ENCODE results near the gene OFD1.
A peak's percentile ranks its signal among the peaks of the same experiment; 100 is the strongest.
"Not testable (repeated sequence)": the region's sequence is repeated elsewhere in the genome, so short reads cannot be mapped to it uniquely, and the experiment has no call there.

Gene OFD1

DNA sequence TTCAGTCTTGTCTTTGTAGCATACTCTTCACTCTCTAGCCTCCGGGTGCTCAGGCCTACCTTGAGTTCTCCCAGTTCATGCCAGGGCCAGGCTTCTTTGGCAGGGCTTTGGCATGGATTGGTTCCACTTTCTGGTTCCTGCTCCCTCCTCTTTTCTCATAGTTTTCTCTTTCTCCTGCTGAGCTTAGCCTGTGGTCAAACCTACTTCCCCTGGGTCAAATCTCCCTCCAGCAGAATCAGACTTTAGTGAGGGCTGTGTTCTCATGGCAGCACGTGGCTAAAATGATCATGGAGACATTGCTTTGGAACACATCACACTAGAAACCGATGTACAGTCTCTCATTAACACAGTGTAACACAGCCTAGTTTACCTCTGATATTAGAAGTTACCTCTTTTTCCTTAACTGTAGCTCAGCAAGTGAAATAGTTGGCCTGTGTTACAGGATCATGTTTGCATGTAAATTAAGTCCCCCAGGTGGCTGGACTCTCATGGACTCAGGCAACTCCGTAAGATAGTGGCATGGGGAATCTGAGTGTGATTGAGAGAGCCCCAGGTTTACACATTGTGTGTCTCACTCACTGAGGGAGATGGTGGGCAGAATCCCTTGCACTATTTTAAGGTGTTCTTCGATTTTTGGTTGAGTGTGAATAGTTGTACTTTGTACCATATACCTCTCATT is 32.3 kb upstream of the OFD1 start:
- DNase-seq (ENCODE audit: low spot score): no peak

DNA sequence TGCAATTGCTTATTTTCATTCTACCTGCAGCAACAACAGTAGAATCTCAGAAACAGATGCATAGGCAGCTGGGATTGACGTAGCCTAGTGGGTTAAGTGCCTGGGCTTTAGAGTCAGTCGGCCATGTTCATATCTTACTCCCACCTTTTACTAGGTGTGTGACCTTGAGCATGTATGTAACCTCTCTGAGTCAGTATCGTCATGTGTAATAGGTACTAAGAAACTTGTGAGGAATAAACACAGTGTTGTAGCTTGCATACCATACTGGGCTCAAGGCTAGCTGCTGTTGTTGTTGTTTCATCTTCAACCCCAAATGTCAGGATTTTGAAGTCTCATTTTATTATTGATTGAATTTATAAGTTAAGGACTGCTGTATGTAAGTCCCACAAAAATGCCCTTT is 31.4 kb upstream of the OFD1 start:
- no peak for DNase-seq (ENCODE audit: low spot score)

DNA sequence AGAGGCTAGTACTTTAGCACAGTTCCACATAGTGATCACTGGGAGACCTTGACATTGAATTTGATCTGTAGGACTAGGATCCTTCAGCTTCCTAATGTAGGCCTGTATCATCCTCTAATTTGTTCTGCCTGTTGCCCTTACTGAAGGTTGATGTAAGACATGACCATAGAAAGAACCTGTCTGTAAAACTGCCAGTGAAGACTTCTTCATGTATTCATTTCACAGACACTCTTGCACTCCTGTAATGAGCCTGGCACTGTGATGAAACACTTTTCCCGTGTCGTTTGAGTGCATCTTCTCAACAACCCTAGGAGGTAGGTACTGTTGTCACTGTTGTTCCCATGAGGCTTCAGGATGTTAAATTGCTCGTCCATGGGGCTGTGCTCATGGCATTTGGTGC is 31.0 kb upstream of the OFD1 start:
- no peak for DNase-seq (ENCODE audit: low spot score)

DNA sequence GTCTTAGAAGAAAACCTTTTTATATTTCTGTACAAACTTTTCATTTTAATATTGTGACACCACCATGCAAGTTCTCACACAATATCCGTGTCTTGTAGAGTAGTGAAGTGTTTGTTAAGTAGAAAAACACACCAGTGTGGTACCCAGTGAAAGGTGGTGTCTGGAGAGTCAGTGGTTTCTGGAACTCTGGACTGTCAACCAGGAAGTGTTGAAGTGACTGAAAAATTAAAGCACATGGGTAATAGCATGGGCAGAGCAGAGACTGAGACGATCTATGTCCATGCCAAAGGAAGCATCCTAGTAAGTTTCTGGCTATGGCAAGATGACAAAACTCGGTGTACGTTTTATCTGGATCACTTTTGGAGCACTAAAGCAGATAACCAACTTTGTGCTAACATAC is 23.4 kb upstream of the OFD1 start:
- DNase-seq (ENCODE audit: low spot score): no peak

DNA sequence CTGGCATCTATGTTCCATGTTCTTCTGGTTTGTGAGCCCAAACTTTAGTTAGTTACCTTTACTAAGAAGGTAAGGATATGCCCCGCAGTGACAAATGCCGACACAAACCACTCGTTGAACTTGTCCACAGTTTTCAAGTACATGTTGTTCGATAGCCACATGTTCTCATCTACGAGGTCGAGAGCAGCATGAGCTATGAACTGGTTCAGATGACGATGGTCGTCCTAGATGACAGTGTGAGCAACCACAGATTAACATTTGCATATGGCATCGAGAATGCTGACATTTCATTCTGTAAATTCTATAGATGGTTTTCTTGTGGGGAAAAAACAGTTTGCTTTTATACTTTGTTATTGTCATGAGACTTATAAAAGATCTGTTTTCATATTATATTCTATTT is 18.1 kb upstream of the OFD1 start:
- no peak for DNase-seq (ENCODE audit: low spot score)

DNA sequence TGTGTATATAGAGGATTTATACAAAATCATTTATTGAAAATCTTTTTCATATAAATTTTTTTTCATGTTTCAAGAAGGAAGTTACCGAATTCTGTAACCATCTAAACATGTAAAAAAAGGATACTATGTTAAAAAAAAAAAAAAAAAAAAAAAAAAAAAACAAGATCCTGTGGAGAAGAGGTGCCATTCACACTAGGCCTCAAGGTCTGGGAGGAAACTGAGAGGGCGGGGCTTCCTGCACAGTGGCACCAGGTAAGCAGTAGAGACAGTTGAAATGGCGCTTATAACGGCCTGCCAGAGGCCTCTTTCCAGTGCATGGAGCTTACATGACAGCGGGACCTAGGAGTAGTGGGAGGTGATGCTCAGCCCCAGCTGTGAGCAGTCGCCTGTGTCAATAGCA is 17.6 kb upstream of the OFD1 start:
- DNase-seq (ENCODE audit: low spot score): no peak

DNA sequence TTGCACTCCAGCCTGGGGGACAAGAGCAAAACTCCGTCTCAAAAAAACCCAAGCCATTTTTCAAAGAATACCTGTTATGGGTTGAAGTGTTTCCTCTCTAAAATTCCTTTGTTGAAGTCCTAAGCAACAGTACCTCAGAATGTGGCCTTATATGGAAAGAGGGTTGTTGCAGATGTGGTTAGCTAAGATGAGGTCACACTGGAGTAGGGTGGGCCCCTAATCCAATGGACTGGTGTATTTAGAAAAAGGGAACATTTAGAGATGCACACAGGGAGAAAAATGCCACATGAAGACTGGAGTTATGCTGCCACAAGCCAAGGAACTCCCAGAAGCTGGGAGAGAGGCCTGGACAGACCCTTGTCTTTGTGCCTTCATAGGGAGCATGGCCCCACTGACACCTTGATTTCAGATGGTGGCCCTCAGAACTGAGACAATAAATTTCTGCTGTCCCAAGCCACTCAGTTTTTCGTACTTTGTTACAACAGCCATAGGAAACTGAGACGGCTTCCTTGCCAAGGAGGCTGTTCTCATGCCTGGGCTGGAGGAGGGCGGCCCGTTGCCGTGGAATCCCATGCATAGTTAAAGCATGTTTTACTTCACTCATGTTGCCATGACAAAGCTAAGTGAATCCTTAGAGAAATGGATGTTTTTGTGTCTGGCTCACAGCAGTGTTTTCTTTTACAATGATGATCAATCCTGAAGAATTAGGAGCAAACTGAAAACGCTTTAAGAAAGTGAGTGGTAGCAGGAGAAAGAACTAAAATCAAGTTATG is 16.7 kb upstream of the OFD1 start:
- DNase-seq (ENCODE audit: low spot score): no peak

DNA sequence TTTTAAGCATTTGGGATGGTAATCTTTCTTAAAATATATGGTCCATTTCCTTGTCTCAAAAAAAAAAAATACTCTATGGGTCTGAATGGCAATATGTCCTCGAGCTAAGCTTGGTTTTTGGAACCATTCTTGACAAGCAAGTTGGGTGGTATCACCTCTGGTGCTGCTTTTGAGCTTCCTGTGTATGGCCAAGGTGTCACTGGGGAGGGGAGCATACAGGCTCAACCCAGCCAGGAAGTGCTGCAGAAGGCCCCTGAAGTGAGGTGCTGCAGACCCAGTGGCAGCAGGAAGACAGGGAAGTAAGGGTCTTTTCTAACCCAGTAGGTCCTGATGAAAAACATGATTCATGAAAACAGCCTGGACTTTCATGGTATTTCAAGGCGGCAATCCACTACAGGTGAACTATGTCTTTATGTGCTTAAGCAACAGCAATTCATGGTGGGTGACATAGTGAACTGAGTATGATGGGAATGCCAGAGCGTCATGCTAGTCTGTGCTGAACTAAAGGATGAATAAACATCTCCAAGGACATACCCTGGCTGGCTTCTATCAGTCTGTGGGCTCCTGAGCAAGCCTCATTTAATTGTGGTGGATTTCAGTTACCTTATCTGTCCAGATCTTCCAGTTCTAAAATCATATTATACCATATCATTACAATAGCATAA is 15.2 kb upstream of the OFD1 start:
- DNase-seq (ENCODE audit: low spot score): no peak

DNA sequence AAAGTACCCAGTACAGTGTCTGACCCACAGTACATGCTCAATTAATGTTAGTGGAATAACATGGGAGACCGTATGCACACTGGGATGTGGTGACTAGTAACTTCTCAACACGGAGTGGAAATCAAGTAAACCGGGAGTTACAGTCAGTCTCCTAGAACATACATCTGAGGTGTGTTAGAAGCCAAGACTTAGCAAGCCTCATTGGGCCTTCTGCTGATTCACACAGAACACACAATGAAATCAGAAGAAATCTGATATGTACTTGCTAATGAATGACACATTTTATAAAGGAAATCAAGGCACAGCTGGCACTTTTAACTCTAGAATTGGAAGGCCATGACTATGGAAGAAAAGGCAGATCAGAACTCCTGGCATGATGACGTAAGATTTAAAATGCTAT is 13.2 kb upstream of the OFD1 start:
- no peak for DNase-seq (ENCODE audit: low spot score)

DNA sequence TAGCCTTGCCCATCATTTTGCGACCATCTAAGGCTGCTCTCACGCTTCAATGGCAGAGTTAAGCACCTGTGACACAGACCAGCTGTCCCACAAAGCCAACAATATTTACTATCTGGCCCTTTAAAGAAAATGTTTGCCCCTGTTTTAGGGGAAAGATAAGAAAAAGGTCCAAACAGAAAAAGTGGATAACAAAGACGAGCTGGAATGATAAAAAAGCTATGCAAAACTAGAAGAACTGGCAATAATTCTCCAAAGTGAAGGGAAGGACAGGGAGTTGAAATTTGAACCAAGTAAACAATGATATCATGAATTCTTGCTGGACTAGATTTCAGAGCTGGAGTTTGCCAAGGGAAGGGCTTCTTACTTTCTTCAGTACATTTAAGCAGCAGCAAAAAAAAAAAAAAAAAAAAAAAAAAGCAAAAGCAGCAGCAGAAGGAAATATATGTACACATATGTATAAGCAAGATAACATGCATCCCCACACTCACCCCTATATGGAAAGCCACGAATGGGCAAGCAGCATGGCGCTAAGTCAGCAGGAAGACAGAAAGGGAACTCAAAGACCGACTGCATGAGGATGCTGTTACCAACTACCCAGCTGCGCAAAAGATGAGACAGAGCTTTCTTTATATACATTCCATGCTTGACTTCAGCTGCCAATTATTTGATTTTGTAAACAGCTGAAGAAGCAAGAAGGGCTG is 12.6 kb upstream of the OFD1 start:
- peak; percentile 54 for DNase-seq (ENCODE audit: low spot score)

DNA sequence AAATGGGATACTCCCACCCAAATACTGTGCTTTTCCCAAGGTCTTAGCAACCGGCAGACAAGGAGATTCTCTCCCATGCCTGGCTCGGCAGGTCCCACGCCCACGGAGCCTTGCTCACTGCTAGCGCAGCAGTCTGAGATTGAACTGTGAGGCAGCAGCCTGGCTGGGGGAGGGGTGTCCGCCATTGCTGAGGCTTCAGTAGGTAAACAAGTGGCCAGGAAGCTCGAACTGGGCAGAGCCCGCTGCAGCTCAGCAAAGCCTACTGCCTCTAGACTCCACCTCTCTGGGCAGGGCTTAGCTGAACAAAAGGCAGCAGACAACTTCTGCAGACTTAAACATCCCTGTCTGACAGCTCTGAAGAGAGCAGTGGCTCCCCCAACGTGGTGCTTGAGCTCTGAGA is 9.7 kb upstream of the OFD1 start:
- not testable (repeated sequence) for DNase-seq (ENCODE audit: low spot score)

DNA sequence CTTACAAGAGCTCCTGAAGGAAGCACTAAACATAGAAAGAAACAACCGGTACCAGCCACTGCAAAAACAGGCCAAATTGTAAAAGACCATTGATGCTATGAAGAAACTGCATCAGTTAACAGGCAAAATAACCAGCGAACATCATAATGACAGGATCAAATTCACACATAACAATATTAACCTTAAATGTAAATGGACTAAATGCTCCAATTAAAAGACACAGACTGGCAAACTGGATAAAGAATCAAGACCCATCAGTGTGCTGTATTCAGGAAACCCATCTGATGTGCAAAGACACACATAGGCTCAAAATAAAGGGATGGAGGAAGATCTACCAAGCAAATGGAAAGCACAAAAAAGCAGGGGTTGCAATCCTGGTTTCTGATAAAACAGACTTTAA is 8.0 kb upstream of the OFD1 start:
- not testable (repeated sequence) for DNase-seq (ENCODE audit: low spot score)

DNA sequence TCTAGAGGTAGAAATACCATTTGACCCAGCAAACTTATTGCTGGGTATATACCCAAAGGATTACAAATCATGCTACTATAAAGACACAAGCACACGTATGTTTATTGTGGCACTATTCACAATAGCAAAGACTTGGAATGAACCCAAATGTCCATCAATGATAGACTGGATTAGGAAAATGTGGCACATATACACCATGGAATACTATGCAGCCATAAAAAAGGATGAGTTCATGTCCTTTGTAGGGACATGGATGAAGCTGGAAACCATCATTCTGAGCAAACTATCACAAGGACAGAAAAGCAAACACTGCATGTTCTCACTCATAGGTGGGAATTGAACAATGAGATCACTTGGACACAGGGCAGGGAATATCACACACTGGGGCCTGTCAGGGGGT is 4.0 kb upstream of the OFD1 start:
- not testable (repeated sequence) for DNase-seq (ENCODE audit: low spot score)

DNA sequence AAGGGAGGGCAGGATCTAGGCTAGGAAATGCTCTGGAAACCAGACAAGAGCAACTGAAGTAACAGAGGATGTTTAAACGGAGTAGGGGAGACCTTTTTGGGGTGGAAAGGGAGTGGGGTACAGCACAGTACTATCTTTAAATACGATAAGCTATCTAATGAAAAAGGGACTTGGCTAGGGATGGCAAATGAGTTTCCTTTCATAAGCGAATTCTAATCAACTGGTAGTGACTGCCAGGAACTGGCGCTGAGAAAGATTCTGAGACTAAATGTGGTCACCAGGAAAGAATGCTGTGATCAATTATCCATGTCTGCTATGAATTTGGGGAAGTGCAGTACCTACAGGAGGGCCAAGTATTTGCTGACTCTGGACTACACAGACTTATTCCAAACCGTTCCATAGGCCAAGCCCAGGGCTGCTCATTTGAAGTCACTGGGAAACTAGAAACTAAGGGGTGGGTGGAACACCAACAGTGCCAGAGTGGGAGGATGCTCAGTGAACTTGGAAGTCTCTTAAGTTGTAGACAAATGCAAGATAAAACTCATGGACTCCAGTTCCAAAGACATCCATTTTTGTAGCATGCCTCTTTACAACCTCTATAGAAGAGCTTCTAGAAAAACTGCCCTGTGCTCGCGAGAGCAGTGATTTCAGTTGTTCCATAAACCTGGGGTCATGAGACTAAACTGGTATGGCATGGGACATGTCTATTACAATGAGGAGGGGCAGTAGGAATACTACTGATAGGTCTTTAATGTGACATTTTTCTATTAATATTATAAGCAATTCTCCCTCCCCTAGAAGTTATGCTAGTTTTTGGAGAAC is 2.1 kb upstream of the OFD1 start:
- no peak for DNase-seq (ENCODE audit: low spot score)

DNA sequence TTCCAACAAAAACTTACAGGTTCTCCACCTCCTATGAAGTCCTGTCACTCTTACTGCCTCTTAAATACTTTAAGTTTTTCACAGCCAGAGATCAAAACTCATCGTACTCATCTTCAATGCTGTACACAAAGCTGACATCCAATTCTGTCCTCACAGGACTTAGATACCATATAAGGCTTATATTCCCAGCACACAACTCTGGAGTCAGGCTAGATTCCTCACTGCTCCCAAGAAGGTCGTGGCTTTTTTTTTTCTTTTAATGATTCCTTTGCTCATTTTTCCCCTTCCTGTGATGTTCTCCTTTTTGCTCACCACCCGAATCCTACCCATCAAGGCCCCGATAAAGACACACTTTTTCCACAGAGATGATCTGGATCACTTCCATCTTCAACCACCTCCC is 1.0 kb upstream of the OFD1 start:
- no peak for DNase-seq (ENCODE audit: low spot score)

DNA sequence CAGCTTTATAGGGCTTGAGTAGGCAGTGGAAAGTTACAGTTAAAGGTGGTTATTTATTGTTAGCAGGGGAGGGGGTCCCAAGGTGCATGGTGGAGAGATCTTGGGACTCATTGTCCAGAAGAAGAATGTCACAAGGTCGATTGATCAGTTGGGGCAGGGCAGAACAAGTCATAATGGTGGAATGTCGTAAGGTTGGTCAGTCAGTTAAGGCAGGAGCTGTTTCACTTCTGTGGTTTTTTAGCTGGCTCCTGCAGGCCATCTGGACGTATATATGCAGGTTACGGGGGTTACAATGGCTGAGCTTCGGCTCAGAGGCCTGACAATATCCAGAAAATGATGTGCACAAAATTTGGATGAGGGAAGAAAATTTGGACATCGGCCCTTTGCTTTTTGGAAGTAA is 7.1 kb downstream of the OFD1 start:
- DNase-seq (ENCODE audit: low spot score): no peak

DNA sequence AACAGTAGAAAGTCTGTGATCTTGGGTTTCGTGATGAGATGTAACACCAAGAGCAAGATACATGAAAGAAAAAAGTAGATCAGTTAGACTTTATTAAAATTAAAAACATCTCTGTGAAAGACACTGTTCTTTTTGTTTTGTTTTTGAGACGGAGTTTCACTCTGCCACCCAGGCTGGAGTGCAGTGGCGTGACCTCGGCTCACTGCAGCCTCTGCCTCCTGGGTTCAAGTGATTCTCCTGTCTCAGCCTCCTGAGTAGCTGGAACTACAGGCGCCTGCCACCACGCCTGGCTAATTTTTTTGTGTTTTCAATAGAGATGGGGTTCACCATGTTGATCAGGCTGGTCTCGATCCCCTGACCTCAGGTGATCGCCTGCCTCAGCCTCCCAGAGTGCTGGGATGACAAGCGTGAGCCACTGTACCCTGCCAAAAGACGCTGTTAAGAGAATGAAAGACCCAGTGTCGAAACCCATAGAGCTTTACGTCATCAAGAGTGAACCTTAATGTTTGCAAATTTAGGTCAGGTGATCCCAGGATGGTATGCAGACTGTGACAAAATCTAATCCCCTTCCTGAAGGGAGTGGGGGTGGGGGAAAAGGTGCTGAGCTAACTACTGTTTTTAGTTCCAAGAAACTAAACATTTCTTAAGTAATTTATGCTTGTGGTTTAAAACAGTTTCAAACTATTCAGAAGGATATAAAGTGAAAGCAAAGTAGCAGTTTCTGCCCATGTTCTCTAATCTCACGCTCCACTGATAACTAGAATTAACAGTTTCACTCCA is 8.0 kb downstream of the OFD1 start:
- no peak for DNase-seq (ENCODE audit: low spot score)

DNA sequence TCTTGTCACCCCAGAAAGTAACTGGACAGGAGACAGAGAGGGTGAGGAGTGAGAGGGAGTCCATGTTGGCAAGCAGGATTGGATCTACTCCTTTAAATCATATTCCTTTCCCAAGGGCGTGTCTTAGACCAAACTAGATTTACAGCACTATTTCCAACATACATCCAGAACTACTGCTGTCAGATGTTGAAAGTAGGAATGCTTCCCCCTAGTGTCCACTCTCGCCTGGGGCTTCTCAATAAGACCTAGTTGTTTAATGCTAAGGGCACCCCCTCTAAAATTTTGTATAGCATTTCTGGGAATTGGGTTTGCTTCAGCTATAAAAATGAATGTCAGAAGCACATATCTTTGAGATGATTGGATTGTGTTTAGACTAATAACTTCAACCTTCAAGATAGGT is 13.3 kb downstream of the OFD1 start:
- no peak for DNase-seq (ENCODE audit: low spot score)

DNA sequence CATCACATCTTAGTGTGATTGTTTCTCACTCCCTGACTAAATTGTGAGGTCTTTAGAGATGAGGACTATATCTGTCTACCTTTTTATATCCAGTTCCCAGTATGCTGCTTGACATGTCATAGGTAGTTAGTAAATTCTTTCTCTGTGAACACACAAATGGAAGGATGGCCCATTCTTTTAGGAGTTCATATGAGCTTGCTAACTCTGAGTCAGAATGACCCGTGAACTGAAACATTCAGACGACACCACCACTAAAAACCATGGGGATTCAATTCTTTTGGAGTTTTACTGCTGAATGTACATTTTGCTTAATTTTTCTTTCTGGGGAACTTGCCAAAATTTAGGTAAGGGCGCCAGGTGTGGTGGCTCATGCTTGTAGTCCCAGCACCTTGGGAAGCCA is 13.9 kb downstream of the OFD1 start:
- no peak for DNase-seq (ENCODE audit: low spot score)

DNA sequence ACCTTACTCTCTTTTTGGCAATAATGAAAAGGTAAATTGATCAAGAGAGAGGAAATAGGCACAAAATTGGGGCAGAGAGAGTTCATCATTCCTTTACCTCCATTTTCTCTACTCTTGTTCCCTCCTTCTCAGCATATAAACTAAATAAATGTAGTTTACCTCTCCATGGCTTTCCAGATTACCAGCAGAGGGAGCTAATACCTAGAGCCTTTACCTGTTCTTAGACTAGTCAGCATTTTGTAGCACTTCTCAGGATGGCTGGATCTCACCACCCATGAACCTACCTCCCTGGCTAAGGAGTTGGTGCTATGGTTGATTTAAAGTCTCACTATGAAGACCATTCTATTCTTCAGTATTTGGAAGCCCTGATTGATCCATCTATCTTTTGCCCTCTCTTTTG is 15.7 kb downstream of the OFD1 start:
- no peak for DNase-seq (ENCODE audit: low spot score)

DNA sequence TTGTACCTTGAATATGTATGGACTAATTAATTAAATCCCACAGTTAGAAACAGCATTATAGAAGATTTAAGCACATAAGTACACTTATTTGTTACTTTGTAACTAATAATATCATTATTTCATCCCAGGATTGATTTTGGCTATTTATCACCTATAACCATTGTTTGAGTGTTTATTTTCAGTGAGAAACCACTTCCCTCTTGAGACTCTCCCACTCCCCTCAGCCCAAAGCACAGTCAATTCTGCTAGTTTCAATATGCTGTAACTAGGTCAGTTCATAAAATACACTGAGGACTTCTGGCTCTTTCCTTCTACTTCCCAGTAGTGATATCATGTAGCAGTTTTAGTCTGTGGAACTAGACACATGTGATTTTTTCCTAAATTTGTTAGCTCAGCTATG is 16.3 kb downstream of the OFD1 start:
- no peak for DNase-seq (ENCODE audit: low spot score)
